Activated naive CD8-positive, alpha-beta T cell (primary cell): ENCODE data around the gene DYDC2.
"Not testable (repeated sequence)": the region's sequence is repeated elsewhere in the genome, so short reads cannot be mapped to it uniquely, and the experiment has no call there.

Experiments used
- H3K27ac Mint-ChIP-seq: one replicate; pipeline ENCODE4 v1.8.0; 2021; ENCODE audit warnings: mixed read lengths
- H3K27me3 Mint-ChIP-seq: one replicate; pipeline ENCODE4 v1.8.0; 2021; ENCODE audit warnings: mixed read lengths
- H3K36me3 Mint-ChIP-seq: one replicate; pipeline ENCODE4 v1.8.0; 2021; ENCODE audit warnings: mixed read lengths
- H3K4me1 Mint-ChIP-seq: one replicate; pipeline ENCODE4 v1.8.0; 2021; ENCODE audit warnings: low read depth, mixed read lengths
- H3K4me3 Mint-ChIP-seq: one replicate; pipeline ENCODE4 v1.8.0; 2021; ENCODE audit warnings: mild to moderate bottlenecking, mixed read lengths
- H3K9me3 Mint-ChIP-seq: one replicate; pipeline ENCODE4 v1.8.0; 2021; ENCODE audit warnings: low read depth, mixed read lengths

Gene DYDC2

GRCh38 chr10:80350251-80350650 lies 6.3 kb upstream of the DYDC2 start:
- Mint-ChIP-seq H3K4me1 (no peaks in the 10 kb centered on the region), H3K27me3 (peaks cover 23% of the 10 kb centered on the region), H3K36me3 (no peaks in the 10 kb centered on the region), H3K9me3 (no peaks in the 10 kb centered on the region), H3K4me3 (no peak overlapping the region), H3K27ac (no peak overlapping the region)

GRCh38 chr10:80351220-80351619 lies 5.4 kb upstream of the DYDC2 start:
- no peak overlapping the region for H3K27ac Mint-ChIP-seq
- H3K27me3 Mint-ChIP-seq: peaks cover 32% of the 10 kb centered on the region
- H3K4me1 Mint-ChIP-seq: peaks cover 2% of the 10 kb centered on the region
- no peaks in the 10 kb centered on the region for H3K36me3 Mint-ChIP-seq
- no peak overlapping the region for H3K4me3 Mint-ChIP-seq
- no peaks in the 10 kb centered on the region for H3K9me3 Mint-ChIP-seq

- H3K27me3 Mint-ChIP-seq: peaks cover 21% of the 10 kb centered on the region
- no peaks in the 10 kb centered on the region for H3K9me3 Mint-ChIP-seq
- no peaks in the 10 kb centered on the region for H3K36me3 Mint-ChIP-seq
- no peak overlapping the region for H3K27ac Mint-ChIP-seq
- peaks cover 7% of the 10 kb centered on the region for H3K4me1 Mint-ChIP-seq
- peak overlapping the region; percentile 81 for H3K4me3 Mint-ChIP-seq
Observed at GRCh38 chr10:80356989-80357850, 639 bp downstream of the DYDC2 start.

- peaks cover 16% of the 10 kb centered on the region for H3K27me3 Mint-ChIP-seq
- H3K27ac Mint-ChIP-seq: no peak overlapping the region
- H3K4me1 Mint-ChIP-seq: peaks cover 7% of the 10 kb centered on the region
- peak overlapping the region; percentile 81 for H3K4me3 Mint-ChIP-seq
- H3K9me3 Mint-ChIP-seq: no peaks in the 10 kb centered on the region
- H3K36me3 Mint-ChIP-seq: no peaks in the 10 kb centered on the region
Observed at GRCh38 chr10:80357851-80358125, 1.2 kb downstream of the DYDC2 start.

GRCh38 chr10:80358925-80359324 lies 2.3 kb downstream of the DYDC2 start:
- H3K27ac Mint-ChIP-seq, H3K36me3 Mint-ChIP-seq, H3K4me3 Mint-ChIP-seq, H3K9me3 Mint-ChIP-seq, H3K4me1 Mint-ChIP-seq: not testable (repeated sequence)
- peaks cover 14% of the 10 kb centered on the region for H3K27me3 Mint-ChIP-seq

GRCh38 chr10:80359644-80360043 lies 3.1 kb downstream of the DYDC2 start:
- H3K27me3 Mint-ChIP-seq: peaks cover 14% of the 10 kb centered on the region
- H3K4me1 Mint-ChIP-seq: peaks cover 7% of the 10 kb centered on the region
- H3K9me3 Mint-ChIP-seq: no peaks in the 10 kb centered on the region
- no peak overlapping the region for H3K4me3 Mint-ChIP-seq
- no peaks in the 10 kb centered on the region for H3K36me3 Mint-ChIP-seq
- H3K27ac Mint-ChIP-seq: no peak overlapping the region

GRCh38 chr10:80365510-80365909 lies 8.9 kb downstream of the DYDC2 start:
- H3K4me1 Mint-ChIP-seq: no peaks in the 10 kb centered on the region
- H3K27me3 Mint-ChIP-seq: no peaks in the 10 kb centered on the region
- H3K27ac Mint-ChIP-seq: no peak overlapping the region
- H3K4me3 Mint-ChIP-seq: no peak overlapping the region
- H3K36me3 Mint-ChIP-seq: peaks cover 3% of the 10 kb centered on the region
- H3K9me3 Mint-ChIP-seq: peaks cover 8% of the 10 kb centered on the region

GRCh38 chr10:80371467-80371866 lies 14.9 kb downstream of the DYDC2 start:
- Mint-ChIP-seq H3K4me3 (no peak overlapping the region), H3K36me3 (peaks cover 3% of the 10 kb centered on the region), H3K4me1 (no peaks in the 10 kb centered on the region), H3K27me3 (no peaks in the 10 kb centered on the region), H3K27ac (no peak overlapping the region), H3K9me3 (peaks cover 8% of the 10 kb centered on the region)

- Mint-ChIP-seq H3K4me3 (no peak overlapping the region), H3K4me1 (peaks cover 1% of the 10 kb centered on the region), H3K36me3 (peaks cover 3% of the 10 kb centered on the region), H3K27me3 (no peaks in the 10 kb centered on the region), H3K27ac (no peak overlapping the region), H3K9me3 (peaks cover 3% of the 10 kb centered on the region)
Observed at GRCh38 chr10:80372675-80373074, 16.1 kb downstream of the DYDC2 start.

GRCh38 chr10:80373502-80373901 lies 16.9 kb downstream of the DYDC2 start:
- H3K27ac Mint-ChIP-seq: no peak overlapping the region
- H3K27me3 Mint-ChIP-seq: no peaks in the 10 kb centered on the region
- peaks cover 6% of the 10 kb centered on the region for H3K4me1 Mint-ChIP-seq
- no peaks in the 10 kb centered on the region for H3K9me3 Mint-ChIP-seq
- H3K4me3 Mint-ChIP-seq: no peak overlapping the region
- H3K36me3 Mint-ChIP-seq: no peaks in the 10 kb centered on the region

GRCh38 chr10:80379701-80380100 lies 23.1 kb downstream of the DYDC2 start:
- Mint-ChIP-seq H3K4me3 (no peak overlapping the region), H3K4me1 (peaks cover 16% of the 10 kb centered on the region), H3K27ac (no peak overlapping the region), H3K36me3 (no peaks in the 10 kb centered on the region), H3K27me3 (peaks cover 2% of the 10 kb centered on the region), H3K9me3 (no peaks in the 10 kb centered on the region)

- Mint-ChIP-seq H3K4me3 (no peak overlapping the region), H3K9me3 (no peaks in the 10 kb centered on the region), H3K36me3 (no peaks in the 10 kb centered on the region), H3K4me1 (peaks cover 16% of the 10 kb centered on the region), H3K27ac (no peak overlapping the region), H3K27me3 (peaks cover 2% of the 10 kb centered on the region)
Observed at GRCh38 chr10:80380185-80380584, 23.6 kb downstream of the DYDC2 start.

GRCh38 chr10:80382989-80383388 lies 26.4 kb downstream of the DYDC2 start:
- Mint-ChIP-seq H3K27me3 (peaks cover 2% of the 10 kb centered on the region), H3K4me3 (no peak overlapping the region), H3K9me3 (no peaks in the 10 kb centered on the region), H3K4me1 (peaks cover 15% of the 10 kb centered on the region), H3K36me3 (no peaks in the 10 kb centered on the region), H3K27ac (no peak overlapping the region)

- Mint-ChIP-seq H3K27me3 (no peaks in the 10 kb centered on the region), H3K4me3 (no peak overlapping the region), H3K4me1 (no peaks in the 10 kb centered on the region), H3K36me3 (no peaks in the 10 kb centered on the region), H3K27ac (no peak overlapping the region), H3K9me3 (no peaks in the 10 kb centered on the region)
Observed at GRCh38 chr10:80390740-80391139, 34.2 kb downstream of the DYDC2 start.

GRCh38 chr10:80392250-80392649 lies 35.7 kb downstream of the DYDC2 start:
- no peaks in the 10 kb centered on the region for H3K36me3 Mint-ChIP-seq
- no peak overlapping the region for H3K27ac Mint-ChIP-seq
- H3K9me3 Mint-ChIP-seq: no peaks in the 10 kb centered on the region
- H3K4me1 Mint-ChIP-seq: no peaks in the 10 kb centered on the region
- no peak overlapping the region for H3K4me3 Mint-ChIP-seq
- H3K27me3 Mint-ChIP-seq: no peaks in the 10 kb centered on the region

- Mint-ChIP-seq H3K27me3 (no peaks in the 10 kb centered on the region), H3K27ac (no peak overlapping the region), H3K36me3 (no peaks in the 10 kb centered on the region), H3K4me1 (no peaks in the 10 kb centered on the region), H3K4me3 (no peak overlapping the region), H3K9me3 (no peaks in the 10 kb centered on the region)
Observed at GRCh38 chr10:80394358-80394916, 37.9 kb downstream of the DYDC2 start.
